NCI-H2107 treated with DMSO at 0.1 percent for 48 hours (cell line): ENCODE data around the gene BRF1.

Source experiments
- DNase-seq: peaks from one replicate; lab custom pipeline; 2025; ENCODE audit not compliant: unreplicated experiment; lab: John Stamatoyannopoulos, UW

The BRF1 gene

GRCh38 chr14:105211086-105211757 lies 89.6 kb downstream of the BRF1 start:
- no peak for DNase-seq

DNA sequence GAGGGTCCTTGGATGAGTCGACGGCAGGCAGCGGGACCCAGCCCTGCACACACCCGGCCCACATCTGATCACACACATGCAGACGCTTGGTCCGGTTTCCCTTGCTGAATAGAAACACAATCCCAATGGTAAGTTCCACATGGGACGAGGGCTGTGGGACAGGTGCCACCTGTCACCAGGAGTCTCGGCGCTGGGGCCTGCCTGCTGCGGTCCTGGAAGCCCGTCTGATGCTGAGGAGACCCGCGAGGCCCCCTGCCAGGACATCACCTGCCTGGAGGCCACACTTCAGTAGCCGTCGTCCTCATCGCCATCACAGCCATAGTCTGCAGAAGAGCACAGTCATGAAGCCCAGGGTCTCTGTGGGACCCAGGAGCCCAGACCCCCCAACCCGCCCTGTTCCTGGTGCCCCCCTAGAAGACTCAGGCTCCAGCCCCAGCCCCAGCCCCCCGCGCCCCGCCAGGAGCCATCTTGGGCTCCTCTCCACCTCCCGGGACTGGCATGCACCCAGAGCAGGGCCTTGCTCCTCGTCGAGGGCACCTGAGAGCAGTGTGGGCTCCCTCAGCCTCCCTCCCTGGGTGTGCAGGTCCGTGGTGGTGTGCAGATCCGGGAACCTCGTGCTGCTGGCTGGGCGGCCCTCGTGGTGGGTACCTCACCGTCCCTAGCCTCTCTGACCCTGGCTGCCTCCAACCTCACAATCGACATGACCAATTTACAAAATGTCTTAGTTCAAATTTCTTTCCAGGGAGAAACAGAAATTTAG lies 90.4 kb downstream of the BRF1 start:
- DNase-seq, result no peak

DNA sequence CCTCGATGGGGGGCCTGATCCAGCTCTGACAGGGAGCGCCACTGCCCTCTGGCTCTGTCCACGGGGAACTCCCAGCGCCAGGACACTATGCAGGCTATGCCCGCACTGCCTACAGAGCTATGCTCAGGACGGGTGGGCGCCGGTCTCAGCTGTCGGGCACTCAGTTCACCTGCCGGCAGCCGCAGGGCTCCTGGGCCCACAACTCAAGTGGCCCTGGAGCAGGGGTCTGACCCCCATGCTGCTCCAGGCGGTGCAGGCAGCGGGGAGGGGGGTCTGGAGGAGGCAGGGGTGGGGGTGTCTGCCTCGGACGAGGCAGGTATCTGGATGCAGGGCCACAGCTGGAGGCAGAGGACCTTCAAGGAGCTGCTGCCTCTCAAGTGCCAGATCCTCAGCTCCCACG lies 91.2 kb downstream of the BRF1 start:
- DNase-seq, result no peak

DNA sequence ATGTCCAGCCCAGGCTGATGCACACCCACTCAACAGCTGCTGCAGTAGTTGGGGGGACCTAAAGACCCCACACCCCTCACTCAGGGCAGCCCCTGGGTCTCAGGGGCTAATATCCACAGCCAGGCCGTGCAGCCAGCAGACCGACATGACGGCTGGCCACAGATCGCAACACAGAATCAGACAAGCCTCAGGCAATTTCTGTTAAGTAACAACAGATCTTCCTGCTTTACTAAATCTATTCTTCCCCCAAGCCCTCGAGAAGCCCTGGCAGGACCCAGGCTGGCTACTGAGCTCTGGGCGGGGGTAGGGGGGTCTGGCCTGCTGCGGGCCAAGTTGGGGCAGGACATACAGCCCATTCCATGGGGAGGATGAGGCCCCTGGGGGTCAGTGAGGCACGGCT lies 91.7 kb downstream of the BRF1 start:
- no peak for DNase-seq

- DNase-seq, result no peak
Observed at GRCh38 chr14:105208738-105209075, 92.1 kb downstream of the BRF1 start.

- no peak for DNase-seq
Observed at GRCh38 chr14:105207996-105208737, 92.6 kb downstream of the BRF1 start.

- DNase-seq, result no peak
Observed at GRCh38 chr14:105207460-105207901, 93.3 kb downstream of the BRF1 start.

GRCh38 chr14:105206873-105207272 lies 93.9 kb downstream of the BRF1 start:
- DNase-seq, result no peak

- no peak for DNase-seq
Observed at GRCh38 chr14:105205673-105206208, 95.1 kb downstream of the BRF1 start.

DNA sequence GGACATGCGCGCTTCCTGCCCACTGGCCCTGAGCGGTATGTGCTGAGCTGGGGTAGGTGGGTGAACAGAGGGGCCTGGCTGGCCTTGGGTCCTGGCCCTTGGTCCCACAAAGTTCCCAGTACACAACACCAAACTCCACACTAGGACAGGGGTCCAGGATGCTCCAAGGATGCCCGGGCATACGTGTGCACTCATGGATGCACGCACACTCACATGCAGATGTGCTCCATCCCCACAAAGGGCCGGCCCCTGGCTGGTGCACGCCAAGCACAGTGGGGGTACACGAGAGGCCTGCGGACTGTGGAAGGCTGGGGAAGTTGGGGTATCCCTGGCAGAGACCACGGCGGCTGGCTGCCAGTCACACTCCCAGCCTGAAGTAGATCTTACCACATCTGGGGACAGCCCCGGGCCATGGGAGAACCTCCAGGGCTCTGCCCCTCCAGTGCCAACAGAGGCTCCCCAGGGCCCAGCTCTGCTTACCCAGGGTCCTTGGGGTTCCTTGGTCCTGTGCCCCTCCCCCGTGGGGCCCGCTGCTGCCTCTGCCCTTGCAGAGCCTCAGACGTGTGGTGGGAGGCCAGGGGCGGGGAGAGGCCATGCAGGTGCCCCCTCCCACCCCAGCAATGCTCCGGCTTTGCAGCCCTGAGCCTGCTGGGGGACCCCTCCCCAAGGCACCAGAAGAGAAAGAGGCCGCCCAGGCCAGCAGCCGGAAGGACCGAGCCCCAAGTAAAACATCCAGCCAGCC lies 95.7 kb downstream of the BRF1 start:
- no peak for DNase-seq

DNA sequence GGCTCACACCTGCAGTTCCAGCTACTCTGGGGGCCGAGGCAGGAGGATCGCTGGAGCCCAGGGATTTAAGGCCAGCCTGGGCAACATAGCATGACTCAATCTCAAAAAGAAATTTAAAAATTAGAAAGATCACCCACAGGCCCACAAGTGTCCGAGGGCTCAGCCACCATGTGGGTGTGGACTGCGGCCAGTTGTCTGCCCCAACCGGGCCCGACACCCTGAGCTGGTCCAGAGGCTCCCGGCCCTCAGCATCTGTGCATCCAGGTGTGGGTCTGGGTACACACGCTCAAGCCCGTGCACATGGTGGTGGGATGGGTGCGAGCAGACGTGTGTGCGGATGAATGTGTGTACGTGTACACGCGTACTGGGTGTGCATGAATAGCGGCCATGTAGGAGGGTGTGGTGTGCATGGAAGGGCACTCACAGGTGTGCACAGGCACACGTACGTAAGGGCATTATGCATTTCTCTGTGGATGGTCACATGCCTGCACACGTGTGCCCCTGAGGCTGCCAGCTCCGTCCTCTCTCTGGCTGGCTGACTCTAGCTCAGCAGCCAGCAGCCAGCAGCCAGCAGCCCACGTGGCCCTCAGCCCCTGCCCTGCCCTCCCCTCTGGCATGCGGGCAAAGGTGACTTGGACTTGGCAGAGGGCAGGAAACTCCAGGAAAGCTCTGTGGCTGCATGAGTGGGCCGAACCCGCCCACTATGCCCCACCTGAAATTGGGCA lies 96.4 kb downstream of the BRF1 start:
- no peak for DNase-seq

DNA sequence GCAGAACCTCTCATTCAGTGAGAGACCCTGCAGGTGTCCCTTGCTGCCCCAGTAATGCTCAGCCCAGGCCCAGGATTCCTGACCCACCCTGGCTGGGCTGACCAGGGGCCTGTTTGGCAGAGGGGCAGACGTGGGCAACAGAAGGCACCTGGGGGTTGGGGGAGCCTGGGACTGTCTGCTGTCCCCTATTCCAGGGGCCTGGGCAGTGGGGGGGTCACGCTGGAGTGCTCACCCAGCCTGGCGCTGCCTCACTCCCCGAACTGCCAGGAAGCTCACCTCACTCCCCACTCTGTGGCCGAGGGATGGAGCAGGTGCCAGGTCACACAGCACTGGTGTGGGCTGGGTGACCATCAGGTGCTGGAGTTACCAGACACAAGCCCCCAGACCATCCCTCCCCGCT lies 97.1 kb downstream of the BRF1 start:
- DNase-seq, result no peak

- DNase-seq, result no peak
Observed at GRCh38 chr14:105203057-105203531, 97.7 kb downstream of the BRF1 start.

DNA sequence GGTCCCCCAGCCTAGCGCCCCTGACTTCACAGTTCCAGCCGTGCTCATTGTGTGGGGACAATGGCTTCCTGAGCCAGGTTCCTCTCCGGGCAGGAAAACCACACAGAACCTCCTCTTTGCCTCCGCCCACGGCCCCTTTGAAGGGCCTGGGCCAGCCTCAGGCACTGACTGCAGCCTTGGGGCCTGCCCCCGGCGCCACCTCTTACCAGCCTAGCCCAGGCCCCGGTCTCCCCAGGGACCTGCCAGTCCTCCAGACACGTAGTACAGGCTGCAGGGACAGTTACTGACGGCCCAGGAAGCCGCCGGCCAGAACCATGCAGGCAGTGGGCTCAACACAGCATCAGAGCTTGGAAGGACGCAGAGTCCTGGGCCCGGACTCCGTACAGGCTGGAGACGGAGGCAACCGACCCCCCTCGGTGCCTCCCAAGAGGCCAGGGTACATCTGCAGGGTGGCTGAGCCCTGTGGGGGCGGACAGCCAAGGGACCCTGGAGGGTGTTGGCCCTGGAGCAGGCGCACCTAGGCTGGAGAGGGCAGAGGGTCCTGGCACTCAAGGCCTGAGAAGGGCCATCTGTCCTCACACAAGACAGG lies 98.8 kb downstream of the BRF1 start:
- peak; percentile 55 for DNase-seq

- no peak for DNase-seq
Observed at GRCh38 chr14:105201156-105201924, 99.5 kb downstream of the BRF1 start.

DNA sequence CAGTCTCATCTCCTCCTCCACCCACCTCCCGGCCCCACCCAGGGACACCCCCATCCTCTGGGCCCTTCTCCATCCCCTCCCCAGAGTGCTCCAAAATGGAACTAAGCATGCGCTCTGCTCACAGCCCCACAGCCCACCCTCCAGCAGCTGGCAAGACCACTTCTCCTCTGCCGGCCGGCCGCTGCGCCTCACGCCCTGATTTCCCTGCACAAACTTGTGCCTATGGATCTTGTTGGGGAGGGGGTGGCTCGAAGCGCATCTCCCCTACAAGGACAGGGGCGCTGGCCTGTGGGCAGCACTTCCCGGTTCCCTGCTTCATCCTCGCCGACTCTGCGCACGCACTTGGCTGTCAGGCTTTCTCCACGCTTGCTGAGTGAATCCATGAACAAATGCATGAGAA lies 100.2 kb downstream of the BRF1 start:
- DNase-seq, result no peak

DNA sequence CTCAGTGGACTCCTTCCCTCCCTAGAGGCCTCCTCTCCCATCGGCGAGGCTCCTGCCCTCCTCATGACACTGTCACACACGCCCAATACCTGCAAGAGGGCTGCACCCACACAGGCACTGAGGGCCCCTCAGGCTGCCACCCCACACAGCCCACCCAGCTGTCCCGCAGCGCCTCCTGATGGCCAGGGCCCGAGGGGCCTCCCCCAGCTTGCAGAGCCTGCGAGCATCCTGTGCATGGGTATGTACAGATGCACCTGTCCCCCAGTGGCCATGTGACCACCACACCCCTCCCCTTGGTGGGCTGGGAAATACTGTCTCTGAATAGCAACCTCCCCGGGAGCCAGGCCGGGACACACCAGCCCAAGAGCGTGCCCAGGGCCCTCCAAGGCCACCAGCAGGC lies 100.7 kb downstream of the BRF1 start:
- DNase-seq, result no peak

GRCh38 chr14:105199093-105199492 lies 101.7 kb downstream of the BRF1 start:
- DNase-seq, result no peak

- DNase-seq, result no peak
Observed at GRCh38 chr14:105198588-105198987, 102.2 kb downstream of the BRF1 start.
